NT2/D1 (cell line): ENCODE data around the gene PEAK1.

Source experiments
- DNase-seq: peaks from one replicate; pipeline ENCODE4 v3.0.0-alpha.2; 2011; ENCODE audit warnings: low read depth, low spot score
- H3K27me3 ChIP-seq: 2 replicates; pipeline ENCODE4 v1.6.0; 2011; ENCODE audit warnings: mild to moderate bottlenecking; ENCODE audit not compliant: insufficient read length, insufficient read depth
- H3K36me3 ChIP-seq: 2 replicates; pipeline ENCODE4 v1.6.1; 2011; ENCODE audit warnings: mild to moderate bottlenecking, low read length, mixed read lengths; ENCODE audit not compliant: insufficient read depth, insufficient read length
- H3K4me1 ChIP-seq: 2 replicates; pipeline ENCODE4 v1.5.1; 2011; ENCODE audit not compliant: insufficient read depth, insufficient read length
- H3K4me3 ChIP-seq: 2 replicates; pipeline ENCODE4 v1.5.1; 2011; ENCODE audit warnings: low read depth; ENCODE audit not compliant: insufficient read length
- H3K9ac ChIP-seq: 2 replicates; pipeline ENCODE4 v1.6.0; 2011; ENCODE audit warnings: low read depth; ENCODE audit not compliant: insufficient read length
- H3K9me3 ChIP-seq: 2 replicates; pipeline ENCODE4 v1.5.1; 2011; ENCODE audit warnings: mild to moderate bottlenecking, low read length; ENCODE audit not compliant: insufficient read depth
- SUZ12 ChIP-seq: IDR thresholded peaks from 2 replicates; pipeline ENCODE4 v1.6.1; 2011; ENCODE audit not compliant: insufficient read length, insufficient read depth; ENCODE audit errors: extremely low read depth
- YY1 ChIP-seq: IDR thresholded peaks from 2 replicates; pipeline ENCODE4 v1.6.1; 2011; ENCODE audit not compliant: insufficient read length, insufficient read depth
- ZNF274 ChIP-seq: IDR thresholded peaks from 2 replicates; pipeline ENCODE4 v1.6.1; 2011; ENCODE audit warnings: mild to moderate bottlenecking, low read depth, low read length

PEAK1 gene

GRCh38 chr15:77352887-77353286 is 67.0 kb downstream of the PEAK1 start:
- TF ChIP-seq ZNF274: no peak
- no peak for TF ChIP-seq SUZ12
- TF ChIP-seq YY1: no peak
- DNase-seq: no peak
- no peak overlapping the region for H3K4me3 ChIP-seq
- H3K9me3 ChIP-seq: no peaks in the 10 kb centered on the region
- no peaks in the 10 kb centered on the region for H3K4me1 ChIP-seq
- no peak overlapping the region for H3K9ac ChIP-seq
- H3K36me3 ChIP-seq: no peaks in the 10 kb centered on the region
- no peaks in the 10 kb centered on the region for H3K27me3 ChIP-seq

DNA sequence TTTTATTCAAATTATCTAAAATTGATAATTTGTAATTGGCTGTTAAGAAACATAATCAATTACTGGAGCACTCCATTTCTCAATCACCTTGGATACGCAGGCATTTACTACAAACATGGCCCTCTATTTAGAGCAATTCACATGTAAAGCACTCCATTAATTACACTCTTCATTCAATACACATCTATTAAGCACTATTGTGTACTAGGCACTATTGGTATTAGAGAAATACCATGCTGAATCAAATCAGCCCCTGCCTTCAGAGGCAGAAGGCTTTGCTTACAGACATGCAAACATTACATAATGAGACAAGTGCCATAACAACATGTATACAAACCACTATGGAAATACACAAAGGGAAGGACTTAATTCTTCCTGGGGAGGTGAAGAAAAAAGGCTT is 69.1 kb downstream of the PEAK1 start:
- H3K4me1 ChIP-seq: no peaks in the 10 kb centered on the region
- DNase-seq: no peak
- H3K9ac ChIP-seq: no peak overlapping the region
- no peak overlapping the region for H3K4me3 ChIP-seq
- TF ChIP-seq YY1 (no peak), SUZ12 (no peak), ZNF274 (no peak)
- H3K9me3 ChIP-seq: no peaks in the 10 kb centered on the region
- no peaks in the 10 kb centered on the region for H3K36me3 ChIP-seq
- H3K27me3 ChIP-seq: no peaks in the 10 kb centered on the region

DNA sequence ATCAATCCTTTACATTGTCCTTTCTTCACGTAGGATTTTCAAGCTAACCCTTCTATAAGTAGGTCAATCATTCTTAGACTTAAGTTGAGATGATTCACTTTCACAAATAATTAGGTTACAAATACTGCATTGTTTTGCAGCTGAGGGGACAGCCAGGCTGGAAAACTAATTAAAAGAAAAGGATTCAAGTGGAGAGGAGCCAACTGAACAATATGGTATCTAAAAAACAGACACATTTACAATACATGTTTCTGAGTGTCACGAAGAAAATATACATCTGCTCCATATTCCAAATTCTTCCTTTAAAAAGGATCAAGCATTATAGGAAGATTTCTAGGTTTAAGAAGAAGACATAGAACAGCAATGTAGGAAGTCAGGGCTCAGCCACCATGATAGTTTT is 70.2 kb downstream of the PEAK1 start:
- Histone ChIP-seq H3K9me3 (no peaks in the 10 kb centered on the region), H3K27me3 (no peaks in the 10 kb centered on the region), H3K4me3 (no peak overlapping the region), H3K4me1 (no peaks in the 10 kb centered on the region), H3K9ac (no peak overlapping the region), H3K36me3 (no peaks in the 10 kb centered on the region)
- DNase-seq: no peak
- TF ChIP-seq SUZ12: no peak
- no peak for TF ChIP-seq ZNF274
- no peak for TF ChIP-seq YY1

DNA sequence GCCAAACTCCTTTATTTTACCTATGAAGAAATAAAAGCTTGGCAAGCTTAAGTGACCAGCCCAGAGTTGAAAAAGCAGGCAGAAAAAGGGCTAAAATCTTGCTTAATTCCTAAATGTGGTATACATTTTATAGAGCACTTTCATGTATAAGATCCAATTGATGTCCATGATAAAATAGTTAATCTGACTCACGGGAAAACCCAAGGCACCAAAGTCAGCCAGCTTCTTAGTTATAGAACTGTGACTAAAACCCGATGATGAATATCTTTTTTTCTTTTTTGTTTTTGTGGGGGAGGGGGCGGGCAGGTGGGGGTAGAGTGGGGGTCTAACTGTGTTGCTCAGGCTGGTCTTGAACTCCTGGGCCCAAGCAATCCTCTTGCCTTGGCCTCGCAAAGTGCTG is 71.4 kb downstream of the PEAK1 start:
- DNase-seq: no peak
- no peaks in the 10 kb centered on the region for H3K4me1 ChIP-seq
- H3K4me3 ChIP-seq: no peak overlapping the region
- no peaks in the 10 kb centered on the region for H3K9me3 ChIP-seq
- TF ChIP-seq ZNF274: no peak
- no peak for TF ChIP-seq YY1
- TF ChIP-seq SUZ12: no peak
- no peak overlapping the region for H3K9ac ChIP-seq
- no peaks in the 10 kb centered on the region for H3K27me3 ChIP-seq
- H3K36me3 ChIP-seq: no peaks in the 10 kb centered on the region

- no peak for DNase-seq
- H3K4me3 ChIP-seq: no peak overlapping the region
- no peaks in the 10 kb centered on the region for H3K27me3 ChIP-seq
- H3K4me1 ChIP-seq: no peaks in the 10 kb centered on the region
- H3K9me3 ChIP-seq: no peaks in the 10 kb centered on the region
- no peaks in the 10 kb centered on the region for H3K36me3 ChIP-seq
- TF ChIP-seq YY1 (no peak), ZNF274 (no peak), SUZ12 (no peak)
- H3K9ac ChIP-seq: no peak overlapping the region
These were observed 72.7 kb downstream of the PEAK1 start for GRCh38 chr15:77347197-77347596.

GRCh38 chr15:77346245-77347036 is 73.5 kb downstream of the PEAK1 start:
- Histone ChIP-seq H3K9me3 (peaks cover 6% of the 10 kb centered on the region), H3K9ac (no peak overlapping the region), H3K4me3 (no peak overlapping the region), H3K27me3 (no peaks in the 10 kb centered on the region), H3K36me3 (no peaks in the 10 kb centered on the region), H3K4me1 (no peaks in the 10 kb centered on the region)
- no peak for TF ChIP-seq ZNF274
- TF ChIP-seq YY1: no peak
- no peak for TF ChIP-seq SUZ12
- no peak for DNase-seq

GRCh38 chr15:77342807-77343206 is 77.1 kb downstream of the PEAK1 start:
- H3K4me1 ChIP-seq: no peaks in the 10 kb centered on the region
- H3K4me3 ChIP-seq: no peak overlapping the region
- H3K27me3 ChIP-seq: no peaks in the 10 kb centered on the region
- H3K36me3 ChIP-seq: no peaks in the 10 kb centered on the region
- TF ChIP-seq ZNF274: no peak
- TF ChIP-seq YY1: no peak
- TF ChIP-seq SUZ12: no peak
- no peak overlapping the region for H3K9ac ChIP-seq
- H3K9me3 ChIP-seq: peaks cover 11% of the 10 kb centered on the region
- DNase-seq: no peak
